GM12878 (cell line): Measurements from ENCODE around the gene MPEG1.

Source experiments
- KDM1A ChIP-seq: fragments of 200-600 bp; sonication (generic); IDR thresholded peaks from 2 replicates; pipeline ENCODE4 v1.6.1; 2016; ENCODE audit warnings: borderline replicate concordance
- POU2F2 ChIP-seq: IDR thresholded peaks from 3 replicates; pipeline ENCODE4 v1.6.1; 2011; ENCODE audit warnings: low read depth, mild to moderate bottlenecking, low read length, borderline replicate concordance
- SIN3A ChIP-seq: IDR thresholded peaks from 2 replicates; pipeline ENCODE4 v1.6.1; 2012; ENCODE audit warnings: low read depth, low read length, improper control_type of control experiment
- SMAD1 ChIP-seq: fragments of 450-650 bp; IDR thresholded peaks from 2 replicates; pipeline ENCODE4 v1.6.1; 2018; ENCODE audit warnings: mild to moderate bottlenecking, low read depth; ENCODE audit not compliant: partially characterized antibody
- TF ChIP-seq, protein P1 (sequence below): IDR thresholded peaks from 2 replicates; pipeline ENCODE4 v1.6.1; 2012; ENCODE audit warnings: low read length, inconsistent platforms

DNA sequence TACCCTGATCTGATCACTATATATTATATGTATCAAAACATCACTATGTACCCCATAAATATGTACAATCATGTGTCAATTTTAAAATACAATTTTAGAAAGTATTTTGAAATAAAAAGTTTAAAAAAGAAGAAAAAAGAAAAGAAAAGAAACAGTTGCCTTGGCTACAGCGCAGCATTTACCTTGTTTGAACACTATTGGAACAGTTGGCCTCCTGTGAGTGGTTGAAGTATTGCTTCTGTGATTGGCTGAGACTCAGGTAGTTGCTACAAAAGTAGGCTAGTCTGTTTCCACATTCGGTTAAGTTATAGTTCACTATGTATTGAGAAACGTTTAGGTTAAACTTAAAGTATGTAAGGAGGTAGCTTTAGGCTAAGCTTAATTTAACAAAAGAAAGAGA, 48.7 kb downstream of the MPEG1 start:
- no peak for TF ChIP-seq SIN3A
- no peak for TF ChIP-seq SMAD1
- TF ChIP-seq, protein P1, sequence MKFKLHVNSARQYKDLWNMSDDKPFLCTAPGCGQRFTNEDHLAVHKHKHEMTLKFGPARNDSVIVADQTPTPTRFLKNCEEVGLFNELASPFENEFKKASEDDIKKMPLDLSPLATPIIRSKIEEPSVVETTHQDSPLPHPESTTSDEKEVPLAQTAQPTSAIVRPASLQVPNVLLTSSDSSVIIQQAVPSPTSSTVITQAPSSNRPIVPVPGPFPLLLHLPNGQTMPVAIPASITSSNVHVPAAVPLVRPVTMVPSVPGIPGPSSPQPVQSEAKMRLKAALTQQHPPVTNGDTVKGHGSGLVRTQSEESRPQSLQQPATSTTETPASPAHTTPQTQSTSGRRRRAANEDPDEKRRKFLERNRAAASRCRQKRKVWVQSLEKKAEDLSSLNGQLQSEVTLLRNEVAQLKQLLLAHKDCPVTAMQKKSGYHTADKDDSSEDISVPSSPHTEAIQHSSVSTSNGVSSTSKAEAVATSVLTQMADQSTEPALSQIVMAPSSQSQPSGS, result no peak
- no peak for TF ChIP-seq POU2F2
- TF ChIP-seq KDM1A, result no peak
